GM12878 (cell line): ENCODE data around the gene PRR7.
A peak's percentile ranks its signal among the peaks of the same experiment; 100 is the strongest.

ENCODE experiments used
- CBX5 ChIP-seq: sonication (generic); IDR thresholded peaks from 2 replicates; pipeline ENCODE4 v1.6.1; 2016; ENCODE audit warnings: low read depth, moderate library complexity, mild to moderate bottlenecking, inconsistent platforms
- CTCF ChIP-seq, 3 experiments: IDR thresholded peaks in 2 of 3; conservative IDR thresholded peaks in 1 of 3; 2 replicates each; pipeline ENCODE4 v1.5.1; 2011; ENCODE audit warnings: low read depth in 3 of 3, low read length in 3 of 3, mild to moderate bottlenecking in 3 of 3, control low read depth in 2 of 3, moderate library complexity in 2 of 3, inconsistent platforms in 1 of 3, mixed read lengths in 1 of 3; ENCODE audit not compliant: control insufficient read depth in 2 of 3, insufficient read depth in 1 of 3; ENCODE audit errors: extremely low read depth in 1 of 3
- EP300 ChIP-seq, 2 experiments: fragments of 150-350 bp in 1 of 2; IDR thresholded peaks; 2 replicates each; pipeline ENCODE4 v1.6.1; 2011 to 2012; ENCODE audit warnings: low read depth in 2 of 2, low read length in 2 of 2, borderline replicate concordance in 1 of 2, improper control_type of control experiment in 1 of 2, inconsistent platforms in 1 of 2; ENCODE audit not compliant: control insufficient read depth in 1 of 2
- NRF1 ChIP-seq: conservative IDR thresholded peaks from 2 replicates; pipeline ENCODE4 v1.6.1; 2011; ENCODE audit warnings: mild to moderate bottlenecking, low read depth, low read length, improper control_type of control experiment
- PBX3 ChIP-seq: IDR thresholded peaks from 2 replicates; pipeline ENCODE4 v1.6.1; 2011; ENCODE audit warnings: mild to moderate bottlenecking, low read depth, low read length, moderate library complexity; ENCODE audit not compliant: insufficient replicate concordance
- POLR2AphosphoS5 ChIP-seq: IDR thresholded peaks from 2 replicates; pipeline ENCODE4 v1.6.1; 2011; ENCODE audit warnings: mild to moderate bottlenecking, low read length, inconsistent platforms
- RAD21 ChIP-seq: IDR thresholded peaks from 2 replicates; pipeline ENCODE4 v1.6.1; 2011; ENCODE audit warnings: mild to moderate bottlenecking, low read depth, low read length, moderate library complexity; ENCODE audit not compliant: insufficient read depth
- RCOR1 ChIP-seq: conservative IDR thresholded peaks from 2 replicates; pipeline ENCODE4 v1.6.1; 2012; ENCODE audit warnings: low read depth, low read length, improper control_type of control experiment

- TF ChIP-seq CBX5 (no peak), EP300 (IDR thresholded peaks at IDR 0.05; ENCODE audit: borderline replicate concordance in 1 of 2, control insufficient read depth in 1 of 2, low read depth in 2 of 2, low read length in 2 of 2) (no peak), CTCF (IDR thresholded peaks at IDR 0.05 in 2 of 3, conservative IDR thresholded peaks at IDR 0.05 in 1 of 3; ENCODE audit: control insufficient read depth in 2 of 3, extremely low read depth in 1 of 3, insufficient read depth in 1 of 3, low read depth in 3 of 3, low read length in 3 of 3) (peak; percentile 92 to 95 (median 93)), NRF1 (no peak), PBX3 (no peak), RCOR1 (no peak), RAD21 (peak; percentile 76), POLR2AphosphoS5 (peak; percentile 24; the same call in 1 of the 2 replicates)
Measured at GRCh38 chr5:177500685-177501522, 54.3 kb downstream of the PRR7 start.
